ENCODE measurements around the gene RNF144A.

GRCh38 chr2:7037340-7038333, 120.4 kb downstream of the RNF144A start:
- TF ChIP-seq CTCF (IDR thresholded peaks at IDR 0.05) = peak; percentile 43 to 79 (median 63)
- TF ChIP-seq POLR2A (IDR thresholded peaks at IDR 0.05) = no peak
